OCI-LY1 (cell line): ENCODE measurements around the gene ELOF1.

Experiments
- H2AFZ ChIP-seq: fragments of 200-600 bp; sonication (generic), shearing (Covaris generic); 2 replicates; pipeline ENCODE4 v1.6.0; 2014; ENCODE audit warnings: antibody characterized with exemption, mild to moderate bottlenecking, low read length
- H3F3A ChIP-seq: fragments of 200-600 bp; sonication (generic), shearing (Covaris generic); 2 replicates; pipeline ENCODE4 v1.6.0; 2014; ENCODE audit warnings: mild to moderate bottlenecking, antibody characterized with exemption, low read length, moderate library complexity; ENCODE audit not compliant: insufficient read depth
- H3K27ac ChIP-seq: fragments of 200-600 bp; sonication (generic); 2 replicates; pipeline ENCODE4 v1.5.1; 2014; ENCODE audit warnings: low read length, mixed run types, mild to moderate bottlenecking, low read depth; ENCODE audit not compliant: poor library complexity, severe bottlenecking
- H3K27me3 ChIP-seq: fragments of 200-600 bp; sonication (generic); 2 replicates; pipeline ENCODE4 v1.6.0; 2014; ENCODE audit warnings: antibody characterized with exemption, mild to moderate bottlenecking, low read length, moderate library complexity; ENCODE audit not compliant: insufficient read depth
- H3K36me3 ChIP-seq: fragments of 200-600 bp; sonication (generic); 2 replicates; pipeline ENCODE4 v1.6.1; 2014; ENCODE audit warnings: mild to moderate bottlenecking, antibody characterized with exemption, low read length, moderate library complexity, mixed read lengths; ENCODE audit not compliant: insufficient read depth
- H3K4me1 ChIP-seq: fragments of 200-600 bp; sonication (generic); 2 replicates; pipeline ENCODE4 v1.5.1; 2014; ENCODE audit warnings: mild to moderate bottlenecking, low read length, moderate library complexity; ENCODE audit not compliant: insufficient read depth, severe bottlenecking
- H3K4me2 ChIP-seq: fragments of 200-600 bp; sonication (generic), shearing (Covaris generic); 2 replicates; pipeline ENCODE4 v1.6.1; 2014; ENCODE audit warnings: low read length
- H3K4me3 ChIP-seq: fragments of 200-600 bp; sonication (generic); 2 replicates; pipeline ENCODE4 v1.5.1; 2014; ENCODE audit warnings: low read length, low read depth, mild to moderate bottlenecking, mixed read lengths; ENCODE audit not compliant: poor library complexity, severe bottlenecking
- H3K79me2 ChIP-seq: fragments of 200-600 bp; shearing (Covaris generic); 2 replicates; pipeline ENCODE4 v1.6.1; 2016; ENCODE audit warnings: mixed run types, low read length, mixed read lengths; ENCODE audit not compliant: insufficient read depth
- H3K9ac ChIP-seq: fragments of 200-600 bp; sonication (generic), shearing (Covaris generic); 2 replicates; pipeline ENCODE4 v1.6.1; 2014; ENCODE audit warnings: mild to moderate bottlenecking, low read length, mixed read lengths
- H3K9me2 ChIP-seq: fragments of 200-600 bp; sonication (generic), shearing (Covaris generic); 2 replicates; pipeline ENCODE4 v1.6.1; 2014; ENCODE audit warnings: low read depth, mild to moderate bottlenecking, low read length, mixed read lengths
- H3K9me3 ChIP-seq: fragments of 200-600 bp; shearing (Covaris generic); 2 replicates; pipeline ENCODE4 v1.6.1; 2014; ENCODE audit warnings: low read length, mixed read lengths
- H4K20me1 ChIP-seq: fragments of 200-600 bp; sonication (generic), shearing (Covaris generic); 2 replicates; pipeline ENCODE4 v1.6.0; 2016; ENCODE audit warnings: mild to moderate bottlenecking, low read length; ENCODE audit not compliant: insufficient read depth
- CTCF ChIP-seq: fragments of 200-600 bp; sonication (generic), shearing (Covaris generic); IDR thresholded peaks from 2 replicates; pipeline ENCODE4 v1.5.1; 2017; ENCODE audit warnings: mild to moderate bottlenecking, antibody characterized with exemption, low read length, moderate library complexity, mixed read lengths
- EZH2 ChIP-seq: fragments of 200-600 bp; sonication (generic), shearing (Covaris generic); IDR thresholded peaks from 2 replicates; pipeline ENCODE4 v1.8.0; 2017; ENCODE audit warnings: borderline replicate concordance, mixed run types, mild to moderate bottlenecking, antibody characterized with exemption, low read length, moderate library complexity, mixed read lengths

The ELOF1 gene

DNA sequence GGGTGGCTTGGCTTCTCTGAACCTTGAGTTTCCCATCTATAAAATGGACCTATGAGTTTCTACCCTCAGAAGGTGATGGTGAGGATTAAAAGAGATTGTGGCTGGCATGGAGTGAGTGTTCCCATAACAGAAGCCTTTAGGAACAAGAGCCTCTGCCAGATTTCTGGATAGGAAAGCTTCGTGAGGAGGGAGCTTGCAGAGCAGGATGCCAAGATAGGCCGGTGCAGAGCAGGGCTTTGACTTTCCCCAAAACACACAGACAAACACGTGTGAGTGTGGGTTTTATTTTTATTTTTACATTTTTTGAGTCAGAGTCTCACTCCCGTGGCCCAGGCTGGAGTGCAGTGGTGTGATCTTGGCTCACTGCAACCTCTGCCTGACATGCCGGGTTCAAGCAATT is 24.1 kb downstream of the ELOF1 start:
- H3K4me3 ChIP-seq = no peak overlapping the region
- no peak overlapping the region for H3K27ac ChIP-seq
- TF ChIP-seq CTCF (no peak), EZH2 (no peak)
- H3K9me2 ChIP-seq = no peaks in the 10 kb centered on the region
- no peaks in the 10 kb centered on the region for H3K36me3 ChIP-seq
- no peaks in the 10 kb centered on the region for H4K20me1 ChIP-seq
- peaks cover 7% of the 10 kb centered on the region for H3K4me1 ChIP-seq
- no peaks in the 10 kb centered on the region for H3F3A ChIP-seq
- no peak overlapping the region for H2AFZ ChIP-seq
- H3K79me2 ChIP-seq = no peaks in the 10 kb centered on the region
- peaks cover 4% of the 10 kb centered on the region; the same call in 1 of the 2 replicates for H3K27me3 ChIP-seq
- H3K9me3 ChIP-seq = no peaks in the 10 kb centered on the region
- no peak overlapping the region for H3K9ac ChIP-seq
- H3K4me2 ChIP-seq = no peak overlapping the region

DNA sequence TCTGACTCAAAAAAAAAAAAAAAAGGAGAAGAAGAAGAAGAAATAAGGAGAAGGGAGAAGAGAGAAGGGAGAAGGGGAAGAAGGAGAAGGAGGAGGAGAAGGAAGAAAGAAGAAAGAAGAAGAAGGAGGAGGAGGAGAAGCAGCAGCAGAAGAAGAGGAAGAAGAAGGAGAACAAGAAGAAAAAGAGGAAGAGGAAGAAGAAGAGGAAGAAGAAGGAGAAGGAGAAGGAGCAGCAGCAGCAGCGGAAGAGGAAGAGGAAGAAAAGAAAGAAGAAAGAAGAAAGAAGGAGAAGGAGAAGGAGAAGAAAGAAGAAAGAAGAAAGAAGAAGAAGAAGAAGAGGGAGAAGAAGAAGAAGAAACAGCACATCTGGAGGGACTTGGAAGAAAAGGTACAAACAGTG is 24.5 kb downstream of the ELOF1 start:
- H3K79me2 ChIP-seq = no peaks in the 10 kb centered on the region
- H2AFZ ChIP-seq = no peak overlapping the region
- no peaks in the 10 kb centered on the region for H3K9me3 ChIP-seq
- no peak overlapping the region for H3K4me3 ChIP-seq
- H3K27me3 ChIP-seq = peaks cover 4% of the 10 kb centered on the region; the same call in 1 of the 2 replicates
- no peaks in the 10 kb centered on the region for H3F3A ChIP-seq
- no peak overlapping the region for H3K9ac ChIP-seq
- H3K9me2 ChIP-seq = no peaks in the 10 kb centered on the region
- no peak for TF ChIP-seq EZH2
- no peak for TF ChIP-seq CTCF
- peaks cover 7% of the 10 kb centered on the region for H3K4me1 ChIP-seq
- H3K36me3 ChIP-seq = no peaks in the 10 kb centered on the region
- H3K27ac ChIP-seq = no peak overlapping the region
- no peaks in the 10 kb centered on the region for H4K20me1 ChIP-seq
- no peak overlapping the region for H3K4me2 ChIP-seq

GRCh38 chr19:11530432-11530831 is 28.6 kb downstream of the ELOF1 start:
- Histone ChIP-seq H3K79me2 (no peaks in the 10 kb centered on the region), H2AFZ (no peak overlapping the region), H3K36me3 (no peaks in the 10 kb centered on the region), H3K27ac (no peak overlapping the region), H3K4me2 (no peak overlapping the region), H3K4me1 (peaks cover 15% of the 10 kb centered on the region), H3K9me2 (no peaks in the 10 kb centered on the region), H4K20me1 (no peaks in the 10 kb centered on the region), H3K4me3 (no peak overlapping the region), H3F3A (no peaks in the 10 kb centered on the region), H3K9ac (no peak overlapping the region), H3K27me3 (no peaks in the 10 kb centered on the region), H3K9me3 (no peaks in the 10 kb centered on the region)
- TF ChIP-seq CTCF (peak; percentile 50), EZH2 (no peak)
